SK-N-MC (cell line): ENCODE data around the gene OCA2.
"Not testable (repeated sequence)": the region's sequence is repeated elsewhere in the genome, so short reads cannot be mapped to it uniquely, and the experiment has no call there.

Experiments used
- DNase-seq: peaks from one replicate; pipeline ENCODE4 v3.0.0-alpha.2; 2011; ENCODE audit warnings: low read depth, low spot score
- H3K27ac ChIP-seq: fragments of 200-600 bp; sonication (generic); 2 replicates; pipeline ENCODE4 v1.5.1; 2016; ENCODE audit warnings: mixed run types
- H3K36me3 ChIP-seq: fragments of 200-600 bp; sonication (generic); 2 replicates; pipeline ENCODE4 v1.6.1; 2017; ENCODE audit warnings: antibody characterized with exemption, low read length, mixed read lengths; ENCODE audit not compliant: insufficient read depth
- H3K4me3 ChIP-seq: fragments of 200-600 bp; sonication (generic); 2 replicates; pipeline ENCODE4 v1.5.1; 2016
- H3K9ac ChIP-seq: fragments of 200-600 bp; sonication (generic); 2 replicates; pipeline ENCODE4 v1.8.0; 2017; ENCODE audit warnings: mixed run types, mixed read lengths; ENCODE audit not compliant: insufficient read length
- H3K9me3 ChIP-seq: fragments of 200-600 bp; sonication (generic); 2 replicates; pipeline ENCODE4 v1.6.1; 2017; ENCODE audit warnings: low read depth, mild to moderate bottlenecking, antibody characterized with exemption, low read length, moderate library complexity, mixed read lengths
- EZH2 ChIP-seq: fragments of 200-600 bp; sonication (generic); IDR thresholded peaks from one replicate; pipeline ENCODE4 v1.6.1; 2017; ENCODE audit warnings: antibody characterized with exemption
- FOXP2 ChIP-seq: optimal IDR thresholded peaks from 2 replicates; pipeline ENCODE3; 2011; ENCODE audit warnings: mild to moderate bottlenecking, moderate library complexity; ENCODE audit not compliant: insufficient read depth; ENCODE audit errors: extremely low read length, control extremely low read depth
- POLR2AphosphoS5 ChIP-seq: IDR thresholded peaks from 2 replicates; pipeline ENCODE4 v1.6.1; 2012; ENCODE audit warnings: mild to moderate bottlenecking, low read depth, low read length, borderline replicate concordance

Gene OCA2

DNA sequence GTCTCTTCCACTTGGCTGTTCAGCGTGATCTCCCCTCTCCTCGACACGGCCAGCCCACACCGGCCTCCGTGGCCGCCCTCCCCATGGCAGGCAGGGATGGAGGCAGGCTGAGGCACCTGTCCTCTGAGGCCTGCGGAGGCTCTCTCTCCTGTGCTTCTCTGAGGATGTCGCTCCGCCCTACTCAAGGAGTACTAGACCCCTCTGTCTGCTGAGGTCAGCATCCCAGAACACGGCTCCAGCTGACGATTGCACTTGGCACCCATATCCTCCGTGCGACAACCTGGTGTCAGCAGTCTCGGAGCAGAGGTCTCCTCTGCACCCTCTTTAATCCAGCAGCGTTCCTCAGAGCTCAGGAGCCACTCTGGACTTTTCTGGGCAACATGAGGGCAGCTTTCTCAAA is 322.6 kb downstream of the OCA2 start:
- TF ChIP-seq EZH2 (no peak), POLR2AphosphoS5 (no peak), FOXP2 (no peak)
- Histone ChIP-seq H3K9me3 (no peaks in the 10 kb centered on the region), H3K9ac (no peak overlapping the region), H3K36me3 (no peaks in the 10 kb centered on the region), H3K4me3 (no peak overlapping the region), H3K27ac (no peak overlapping the region)
- DNase-seq: no peak

DNA sequence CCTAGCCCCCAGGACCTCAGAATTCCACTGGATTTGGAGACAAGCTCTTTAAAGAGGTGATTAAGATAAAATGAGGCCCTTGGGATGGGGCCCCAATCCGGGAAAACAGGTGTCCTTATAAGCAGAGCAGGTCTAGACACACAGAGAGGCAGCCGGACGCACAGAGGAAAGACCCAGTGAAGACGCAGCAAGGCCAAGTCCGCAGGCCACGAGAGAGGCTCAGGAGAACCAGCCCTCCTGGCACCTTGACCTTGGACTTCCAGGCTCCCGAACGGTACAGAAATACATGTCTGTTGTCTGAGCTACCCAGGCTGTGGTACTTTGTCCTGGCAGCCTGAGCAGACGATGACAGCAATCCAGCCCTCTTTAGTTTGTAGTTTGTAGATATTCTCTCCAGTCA is 324.5 kb downstream of the OCA2 start:
- no peak overlapping the region for H3K27ac ChIP-seq
- H3K9ac ChIP-seq: no peak overlapping the region
- H3K36me3 ChIP-seq: no peaks in the 10 kb centered on the region
- no peak overlapping the region for H3K4me3 ChIP-seq
- TF ChIP-seq POLR2AphosphoS5 (no peak), EZH2 (no peak), FOXP2 (no peak)
- no peaks in the 10 kb centered on the region for H3K9me3 ChIP-seq
- no peak for DNase-seq

DNA sequence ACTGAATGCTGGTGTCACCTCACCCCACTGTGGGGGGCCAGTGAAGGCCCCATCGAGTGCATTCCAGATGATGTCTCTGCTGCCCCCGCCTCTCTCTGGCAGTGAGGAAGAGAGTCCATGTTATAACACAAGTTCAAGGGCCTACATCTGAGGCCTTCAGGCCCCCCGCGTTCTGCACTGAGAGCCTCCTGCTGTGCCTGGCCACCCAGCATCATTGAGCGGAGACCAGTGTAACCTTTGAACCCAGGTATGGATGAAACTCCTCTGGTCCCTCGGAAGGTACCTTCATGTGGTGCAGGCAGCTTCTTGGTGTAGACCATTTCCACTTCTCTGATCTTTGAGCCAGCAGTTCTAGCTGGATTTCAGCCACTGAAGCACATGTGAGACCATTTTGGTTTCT is 324.9 kb downstream of the OCA2 start:
- Histone ChIP-seq H3K9me3 (no peaks in the 10 kb centered on the region), H3K9ac (no peak overlapping the region), H3K27ac (no peak overlapping the region), H3K36me3 (no peaks in the 10 kb centered on the region), H3K4me3 (no peak overlapping the region)
- DNase-seq: no peak
- TF ChIP-seq EZH2 (no peak), POLR2AphosphoS5 (no peak)

DNA sequence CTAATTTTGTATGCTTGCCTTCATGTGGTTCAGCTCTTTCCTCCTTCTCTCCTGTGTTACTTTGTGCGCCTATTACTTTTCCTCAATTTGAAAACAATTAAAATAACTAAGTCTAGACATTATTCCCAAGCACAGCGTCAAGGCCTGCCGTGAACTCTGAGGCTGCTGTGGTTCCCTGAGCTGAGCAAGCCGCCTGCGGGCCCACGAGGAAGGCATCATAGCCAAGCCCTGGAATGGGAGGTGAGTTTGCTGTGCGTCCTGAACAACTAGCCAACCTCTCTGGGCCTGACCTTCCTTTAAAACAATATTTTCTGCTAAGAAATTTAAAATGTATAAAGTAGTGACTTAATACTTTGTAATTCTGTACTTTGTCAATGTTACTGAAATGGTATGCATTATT is 327.2 kb downstream of the OCA2 start:
- H3K36me3 ChIP-seq: no peaks in the 10 kb centered on the region

DNA sequence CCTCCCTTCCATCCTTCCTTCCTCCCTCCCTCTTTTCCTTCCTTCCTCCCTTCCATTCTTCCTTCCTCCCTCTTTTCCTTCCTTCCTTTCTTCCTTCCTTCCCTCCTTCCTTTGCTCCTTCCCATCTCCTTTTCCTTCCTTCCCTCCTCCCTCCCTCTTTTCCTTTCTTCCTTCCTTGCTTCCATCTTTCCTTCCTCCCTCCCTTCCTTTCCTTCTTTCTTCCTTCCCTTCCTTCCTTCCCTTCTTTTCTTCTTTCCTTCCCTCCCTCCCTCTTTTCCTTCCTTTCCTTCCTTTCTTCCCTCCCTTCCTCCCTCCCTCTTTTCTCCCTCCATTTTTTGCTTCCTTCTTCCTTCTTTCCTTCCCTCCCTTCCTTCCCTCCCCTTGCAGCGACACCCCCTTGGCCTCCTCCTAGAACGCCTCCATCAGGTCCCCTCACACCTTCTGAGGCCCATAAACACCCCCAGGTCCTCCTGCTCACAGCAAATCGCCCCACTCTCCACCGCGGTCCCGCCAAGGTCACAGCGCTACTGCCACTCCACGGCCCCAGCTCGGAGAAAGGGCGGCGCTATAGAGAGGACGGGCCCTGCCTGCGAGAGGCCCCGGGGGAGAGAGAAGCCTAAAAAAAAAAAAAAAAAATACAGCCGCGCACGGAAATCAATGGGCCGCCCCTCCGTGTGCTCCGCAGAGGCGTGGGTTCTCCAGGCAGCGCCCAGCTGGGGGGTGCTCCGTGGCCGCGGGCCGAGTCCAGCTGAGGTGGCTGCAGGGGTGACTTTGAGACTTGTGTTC is 328.2 kb downstream of the OCA2 start:
- Histone ChIP-seq H3K9me3 (no peaks in the 10 kb centered on the region), H3K4me3 (no peak overlapping the region), H3K9ac (no peak overlapping the region), H3K36me3 (no peaks in the 10 kb centered on the region), H3K27ac (no peak overlapping the region)
- DNase-seq: no peak
- TF ChIP-seq EZH2 (no peak), POLR2AphosphoS5 (no peak), FOXP2 (no peak)

More for the DNA sequence above, 327.2 kb downstream of the OCA2 start:
- no peak overlapping the region for H3K27ac ChIP-seq
- H3K9ac ChIP-seq: no peak overlapping the region
- TF ChIP-seq POLR2AphosphoS5: no peak
- no peak for TF ChIP-seq EZH2
- TF ChIP-seq FOXP2: no peak
- no peak overlapping the region for H3K4me3 ChIP-seq
- no peak for DNase-seq
- H3K9me3 ChIP-seq: no peaks in the 10 kb centered on the region

DNA sequence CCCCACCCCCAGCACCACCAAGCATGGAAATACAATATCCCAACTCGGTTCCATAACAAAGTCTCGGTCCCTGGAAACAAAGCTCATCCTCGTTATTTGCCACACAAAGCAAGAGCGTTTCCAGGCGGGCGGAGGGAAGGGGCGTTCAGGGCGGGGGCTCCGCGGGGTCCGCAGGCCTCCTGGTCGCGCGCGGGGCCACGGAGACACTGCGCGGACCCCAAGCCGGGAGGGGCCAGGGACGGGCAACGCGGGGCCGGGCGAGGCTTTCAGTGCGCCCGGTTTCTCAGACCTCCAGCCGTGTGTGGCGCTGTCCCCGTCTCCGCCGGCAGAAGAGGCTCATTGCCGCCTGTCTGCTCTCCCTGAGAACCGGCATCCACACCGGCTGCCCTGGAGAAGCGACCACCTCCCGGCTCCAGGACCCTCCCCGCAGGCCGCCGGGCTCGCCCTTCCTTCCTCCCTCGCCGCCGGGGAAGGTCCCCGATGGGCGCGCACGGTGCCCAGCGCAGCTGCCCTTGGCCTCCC is 329.0 kb downstream of the OCA2 start:
- H3K9me3 ChIP-seq: no peaks in the 10 kb centered on the region
- TF ChIP-seq FOXP2 (no peak), EZH2 (no peak), POLR2AphosphoS5 (no peak)
- no peak overlapping the region for H3K9ac ChIP-seq
- no peak overlapping the region for H3K4me3 ChIP-seq
- no peaks in the 10 kb centered on the region for H3K36me3 ChIP-seq
- no peak for DNase-seq
- H3K27ac ChIP-seq: no peak overlapping the region

DNA sequence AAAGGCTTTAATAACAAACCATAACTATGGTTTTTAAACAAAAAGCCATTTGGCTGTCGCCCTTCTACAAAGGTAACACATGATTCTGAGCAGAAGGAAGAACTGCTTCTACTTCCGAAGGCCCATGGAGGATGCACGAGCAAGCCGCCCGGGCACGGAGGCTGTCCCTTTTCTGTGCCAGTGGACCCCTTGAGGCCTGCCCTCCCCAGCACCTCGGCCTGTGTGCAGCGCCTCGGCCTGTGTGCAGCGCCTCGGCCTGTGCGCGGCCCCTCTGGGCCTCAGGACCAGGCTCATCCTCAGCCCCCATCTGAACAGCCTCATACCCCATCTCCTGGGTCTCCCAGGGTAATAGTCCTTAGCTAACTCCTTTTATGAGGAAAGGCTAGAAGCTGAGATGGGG is 329.5 kb downstream of the OCA2 start:
- Histone ChIP-seq H3K4me3 (no peak overlapping the region), H3K36me3 (no peaks in the 10 kb centered on the region), H3K9ac (no peak overlapping the region), H3K9me3 (no peaks in the 10 kb centered on the region), H3K27ac (no peak overlapping the region)
- no peak for TF ChIP-seq FOXP2
- no peak for DNase-seq

DNA sequence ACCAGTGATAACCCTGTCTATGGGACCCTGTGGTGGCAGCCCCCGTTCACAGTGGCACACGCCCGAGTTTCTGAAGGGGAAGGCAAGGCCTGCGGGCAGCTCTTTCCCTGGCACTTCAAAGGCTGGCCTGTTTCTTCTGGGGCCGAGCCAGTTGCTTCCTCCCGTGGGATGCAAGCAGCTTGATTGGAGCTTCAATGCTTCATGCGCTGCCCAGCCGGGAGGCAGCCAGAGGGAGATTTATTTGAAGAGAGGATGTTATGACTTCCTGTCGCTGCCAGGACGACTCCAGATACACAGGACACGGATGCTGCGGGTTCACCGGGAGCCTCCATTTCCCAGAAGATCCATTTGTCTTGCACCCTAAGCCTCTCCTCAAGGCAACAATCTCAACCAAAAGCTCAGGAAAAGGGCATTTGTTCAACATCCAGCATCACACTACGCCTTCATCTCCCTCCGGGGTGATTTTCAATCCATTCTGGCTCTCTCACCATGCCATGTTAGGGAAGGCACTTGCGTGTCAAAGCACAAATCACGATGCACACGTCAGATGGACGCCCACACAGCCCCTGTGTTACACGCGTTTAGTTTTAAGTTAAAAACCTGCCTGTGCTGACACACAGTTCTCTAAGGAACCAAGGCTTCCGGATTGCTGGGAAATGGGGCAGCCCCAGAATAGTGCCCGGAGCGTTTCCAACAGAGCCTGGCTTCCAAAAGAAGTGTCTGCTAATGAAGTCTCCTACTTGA is 330.2 kb downstream of the OCA2 start:
- Histone ChIP-seq H3K36me3 (no peaks in the 10 kb centered on the region), H3K27ac (no peak overlapping the region), H3K9ac (no peak overlapping the region), H3K9me3 (no peaks in the 10 kb centered on the region), H3K4me3 (no peak overlapping the region)
- TF ChIP-seq POLR2AphosphoS5 (no peak), FOXP2 (no peak), EZH2 (no peak)
- DNase-seq: peak; percentile 5

DNA sequence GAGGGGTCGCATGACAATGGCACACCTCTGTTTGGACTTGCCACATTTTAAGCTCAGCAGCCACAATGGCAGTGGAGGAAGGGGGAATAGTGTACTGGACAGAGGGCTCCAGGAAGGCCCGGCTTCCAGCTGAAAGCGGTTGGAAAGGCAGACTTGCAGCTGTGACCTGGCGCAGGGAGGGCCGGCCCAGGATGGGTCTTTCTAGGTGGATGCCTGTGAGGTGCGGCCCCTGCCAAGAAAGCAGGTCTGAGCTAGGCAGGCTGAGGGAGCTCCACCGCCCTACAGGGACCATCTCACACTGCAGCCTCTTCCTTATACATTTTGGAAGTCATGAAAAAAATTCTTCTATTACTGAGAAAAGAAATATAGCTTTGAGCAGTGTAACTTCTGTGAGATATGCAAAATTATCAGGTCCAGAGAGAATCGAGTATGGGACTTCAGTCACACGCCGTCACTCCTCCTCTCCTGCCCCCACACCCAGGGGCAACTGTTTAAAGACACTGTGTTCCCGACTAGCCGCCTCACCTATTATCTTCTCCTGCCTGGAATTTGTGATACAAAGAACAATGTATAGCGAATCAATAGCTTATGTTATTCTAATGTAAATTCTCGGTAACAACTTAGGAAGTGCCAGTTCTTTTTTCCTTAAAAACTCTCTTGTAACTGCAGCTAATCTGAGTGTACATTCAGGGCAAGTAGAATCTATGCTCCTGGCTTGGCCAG is 331.0 kb downstream of the OCA2 start:
- Histone ChIP-seq H3K27ac (no peak overlapping the region), H3K9me3 (no peaks in the 10 kb centered on the region), H3K4me3 (no peak overlapping the region), H3K9ac (no peak overlapping the region), H3K36me3 (no peaks in the 10 kb centered on the region)
- DNase-seq: no peak
- TF ChIP-seq FOXP2: no peak
- no peak for TF ChIP-seq EZH2
- TF ChIP-seq POLR2AphosphoS5: no peak

DNA sequence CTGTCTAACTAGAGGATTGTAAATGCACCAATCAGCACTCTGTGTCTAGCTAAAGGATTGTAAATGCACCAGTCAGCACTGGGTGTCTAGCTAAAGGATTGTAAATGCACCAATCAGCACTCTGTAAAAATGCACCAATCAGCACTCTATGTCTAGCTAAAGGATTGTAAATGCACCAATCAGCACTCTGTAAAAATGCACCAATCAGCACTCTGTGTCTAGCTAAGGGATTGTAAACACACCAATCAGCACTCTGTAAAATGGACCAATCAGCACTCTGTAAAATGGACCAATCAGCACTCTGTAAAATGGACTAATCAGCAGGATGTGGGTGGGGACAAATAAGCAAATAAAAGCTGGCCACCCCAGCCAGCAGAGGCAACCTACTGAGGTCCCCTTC is 331.7 kb downstream of the OCA2 start:
- not testable (repeated sequence) for H3K36me3 ChIP-seq, H3K27ac ChIP-seq, H3K4me3 ChIP-seq, H3K9me3 ChIP-seq, DNase-seq, H3K9ac ChIP-seq
